Adrenal gland (tissue), 12 donors: ENCODE results near the gene CFAP69. TPM values are rescaled to one million over a fixed set of nuclear protein-coding genes. Genes with fewer than 3 reads are reported as not detected.

Experiments
- DNase-seq, 7 donors: peaks; one replicate each; pipeline ENCODE4 v3.0.0-alpha.2; 2019 to 2020
- H3K27ac ChIP-seq, 5 donors: fragments of 200-600 bp; sonication (generic) in 4 of 5; 1 replicate in 3 of 5; 2 replicates in 2 of 5; pipeline versions ENCODE4 v1.5.1 to v1.8.0; 2016 to 2020; ENCODE audit warnings: mild to moderate bottlenecking in 1 of 5
- H3K27me3 ChIP-seq: fragments of 200-600 bp; 2 replicates; pipeline ENCODE4 v1.8.0; 2021
- H3K36me3 ChIP-seq, 2 donors: fragments of 200-600 bp; replicated peaks in 1 of 2; 1 replicate in 1 of 2; 2 replicates in 1 of 2; pipeline versions ENCODE4 v1.5.1 to v1.8.0; 2018 to 2022
- H3K4me1 ChIP-seq, 2 donors: fragments of 200-600 bp; replicated peaks in 1 of 2; 1 replicate in 1 of 2; 2 replicates in 1 of 2; pipeline versions ENCODE4 v1.5.1 to v1.8.0; 2018 to 2021
- H3K4me3 ChIP-seq, 4 donors: fragments of 200-600 bp; sonication (generic) in 3 of 4; one replicate each; pipeline ENCODE4 v1.5.1; 2016 to 2018
- H3K9me3 ChIP-seq, 3 donors: fragments of 200-600 bp; sonication (generic) in 1 of 3; replicated peaks in 1 of 3; 1 replicate in 2 of 3; 2 replicates in 1 of 3; pipeline versions ENCODE4 v1.5.1 to v1.8.0; 2016 to 2021
- POLR2A ChIP-seq, 2 donors: fragments of 450-650 bp; IDR thresholded peaks; one replicate each; pipeline ENCODE4 v1.6.1; 2017; ENCODE audit warnings: antibody characterized with exemption in 2 of 2, mild to moderate bottlenecking in 2 of 2, moderate library complexity in 1 of 2
- WGBS, 4 donors: extraction: QIAGEN DNeasy Blood & Tissue Kit in 2 of 4; methylation state at CpG; one replicate each; pipeline versions ENCODE4 v1.1.5 to v1.1.7; 2013 to 2017; 5-methylcytosine and 5-hydroxymethylcytosine counted together
- intact Hi-C, 2 donors: fragments of 100-400 bp; cut with DNase I; formaldehyde crosslinking; loops; one replicate each; pipeline versions ENCODE4 v1.14.1 to v1.15.0; 2022 to 2023
- polyA plus RNA-seq, 3 donors: library from polyadenylated mRNA; stranded (reverse); fragments of 200-250 nt in 2 of 3; fragments of 350-450 nt in 1 of 3; fragmentation: Illumina TruSeq in 1 of 3; extraction: RNeasy Lipid Tissue Mini Kit (QIAGEN cat#74804) in 1 of 3; gene quantifications; one replicate each; pipeline ENCODE4 v1.2.3, GENCODE V29; 2013 to 2014
- total RNA-seq, 9 donors: library from RNA; depleted of rRNA in 4 of 9; stranded (reverse); fragments of >200 nt in 4 of 9; fragments of 120-200 nt in 1 of 9; fragmentation: NEBNext Ultra II Directional in 1 of 9; extraction: Animal tissue kit (Norgen Biotek cat#: 25700) in 1 of 9; gene quantifications; one replicate each; pipeline versions ENCODE4 v1.1.0 to v1.2.4, GENCODE V29; 2013 to 2023
- TF ChIP-seq, protein P1 (sequence below), 6 experiments: fragments of 450-650 bp in 4 of 6; fragments of 200-600 bp in 2 of 6; sonication (generic) in 1 of 6; IDR thresholded peaks; 1 replicate in 5 of 6; 2 replicates in 1 of 6; pipeline versions ENCODE4 v1.5.1 to v1.8.0; 2016 to 2021; ENCODE audit warnings: antibody characterized with exemption in 6 of 6, mild to moderate bottlenecking in 2 of 6, moderate library complexity in 1 of 6
- donor health status: healthy with polysubstance abuse.
- donor health status: Bipolar disorder and iron deficiency.
- donor health status: DM: yes; HTN: yes; CAD: no.
- donor health status: DM: no; HTN: no; CAD: no.
- donor health status: DM: no; HTN: no; CAD: no.
- donor health status: DM: yes; HTN: yes; CAD: no.

CFAP69 gene
- total and polyA plus RNA-seq, 12 donors = 0.42 to 10.2 (median 4.4) TPM

DNA sequence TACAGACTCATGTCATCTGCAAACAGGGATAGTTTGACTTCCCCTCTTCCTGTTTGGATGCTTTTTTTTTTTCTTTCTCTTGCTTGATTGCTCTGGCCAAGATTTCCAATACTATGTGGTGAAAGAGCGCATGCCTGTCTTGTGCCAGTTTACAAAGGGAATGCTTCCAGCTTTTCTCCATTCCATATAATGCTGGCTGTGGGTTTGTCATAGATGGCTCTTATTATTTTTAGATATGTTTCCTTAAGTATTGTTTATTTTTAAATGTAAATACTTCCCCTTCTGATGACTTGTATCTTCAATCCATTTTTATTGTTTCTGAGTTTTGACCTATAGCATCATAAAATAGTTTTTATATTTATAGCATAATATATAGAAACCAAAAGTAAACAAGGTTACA, 58.3 kb downstream of the CFAP69 start:
- no peak overlapping the region for H3K4me3 ChIP-seq
- TF ChIP-seq, protein P1, sequence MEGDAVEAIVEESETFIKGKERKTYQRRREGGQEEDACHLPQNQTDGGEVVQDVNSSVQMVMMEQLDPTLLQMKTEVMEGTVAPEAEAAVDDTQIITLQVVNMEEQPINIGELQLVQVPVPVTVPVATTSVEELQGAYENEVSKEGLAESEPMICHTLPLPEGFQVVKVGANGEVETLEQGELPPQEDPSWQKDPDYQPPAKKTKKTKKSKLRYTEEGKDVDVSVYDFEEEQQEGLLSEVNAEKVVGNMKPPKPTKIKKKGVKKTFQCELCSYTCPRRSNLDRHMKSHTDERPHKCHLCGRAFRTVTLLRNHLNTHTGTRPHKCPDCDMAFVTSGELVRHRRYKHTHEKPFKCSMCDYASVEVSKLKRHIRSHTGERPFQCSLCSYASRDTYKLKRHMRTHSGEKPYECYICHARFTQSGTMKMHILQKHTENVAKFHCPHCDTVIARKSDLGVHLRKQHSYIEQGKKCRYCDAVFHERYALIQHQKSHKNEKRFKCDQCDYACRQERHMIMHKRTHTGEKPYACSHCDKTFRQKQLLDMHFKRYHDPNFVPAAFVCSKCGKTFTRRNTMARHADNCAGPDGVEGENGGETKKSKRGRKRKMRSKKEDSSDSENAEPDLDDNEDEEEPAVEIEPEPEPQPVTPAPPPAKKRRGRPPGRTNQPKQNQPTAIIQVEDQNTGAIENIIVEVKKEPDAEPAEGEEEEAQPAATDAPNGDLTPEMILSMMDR (IDR thresholded peaks at IDR 0.05) = no peak
- no peak for TF ChIP-seq POLR2A (IDR thresholded peaks at IDR 0.05)
- H3K4me1 ChIP-seq = no peaks in the 10 kb centered on the region
- no peak overlapping the region for H3K27ac ChIP-seq
- intact Hi-C loops = no loop called here
- no peaks in the 10 kb centered on the region for H3K36me3 ChIP-seq
- WGBS, 4 donors = 96 to 100% (median 100%) methylated on average over 1 of the region's 1 CpG
- no peaks in the 10 kb centered on the region for H3K9me3 ChIP-seq
- H3K27me3 ChIP-seq = no peaks in the 10 kb centered on the region
- no peak for DNase-seq

DNA sequence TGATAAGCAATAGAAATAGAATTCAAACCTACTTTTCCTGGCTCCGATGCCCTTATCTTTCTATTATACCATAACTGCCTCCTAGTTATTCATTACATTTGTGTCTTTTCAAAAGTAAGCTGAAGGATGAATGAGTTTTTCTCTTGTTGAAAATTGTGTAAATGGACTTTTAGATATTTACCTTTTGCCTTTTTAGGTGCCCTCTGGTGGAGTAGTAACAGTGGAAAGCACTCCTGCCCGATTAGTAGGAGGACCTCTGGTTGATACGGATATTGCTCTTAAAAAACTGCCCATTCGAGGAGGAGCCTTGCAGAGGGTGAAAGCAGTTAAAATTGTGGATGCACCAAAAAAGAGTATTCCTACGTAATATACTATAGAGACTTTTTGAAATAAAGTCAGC, 64.9 kb downstream of the CFAP69 start:
- intact Hi-C loops = loop anchor here in 1 of 2 donors (10.0 kb wide), 1 partner anchor 125 kb away; no protein-coding TSS in a partner anchor
- no peak for DNase-seq
- 91 to 93% (median 92%) methylated on average over 5 of the region's 5 CpGs for WGBS, 4 donors
- H3K4me3 ChIP-seq = no peak overlapping the region
- H3K27ac ChIP-seq = no peak overlapping the region
- H3K36me3 ChIP-seq = no peaks in the 10 kb centered on the region
- H3K4me1 ChIP-seq = no peaks in the 10 kb centered on the region
- no peaks in the 10 kb centered on the region for H3K9me3 ChIP-seq
- H3K27me3 ChIP-seq = no peaks in the 10 kb centered on the region
- TF ChIP-seq, protein P1 (IDR thresholded peaks at IDR 0.05) = no peak
- no peak for TF ChIP-seq POLR2A (IDR thresholded peaks at IDR 0.05)

DNA sequence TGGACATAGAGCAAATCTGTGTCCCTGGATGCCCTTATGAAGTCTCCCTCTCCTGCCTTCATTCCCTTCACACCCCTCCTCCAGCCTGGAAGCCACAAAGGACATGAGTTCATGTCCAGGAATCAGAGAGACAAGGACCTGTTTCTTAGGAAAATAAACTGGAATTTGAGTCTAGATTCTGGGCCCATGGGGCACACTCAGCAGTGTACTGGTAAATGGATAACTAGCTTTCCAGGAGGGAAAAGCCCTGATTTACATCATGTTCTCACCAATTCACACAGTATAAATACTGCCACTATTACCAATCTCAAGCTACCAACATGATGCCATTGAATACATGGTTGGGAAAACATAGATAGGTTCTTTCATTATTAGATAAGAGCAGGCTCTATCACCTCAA, 66.2 kb downstream of the CFAP69 start:
- no peak overlapping the region for H3K27ac ChIP-seq
- H3K4me1 ChIP-seq = no peaks in the 10 kb centered on the region
- intact Hi-C loops = loop anchor here in 1 of 2 donors (10.0 kb wide), 1 partner anchor 124 kb away; no protein-coding TSS in a partner anchor
- no peaks in the 10 kb centered on the region for H3K9me3 ChIP-seq
- no peaks in the 10 kb centered on the region for H3K27me3 ChIP-seq
- no peaks in the 10 kb centered on the region for H3K36me3 ChIP-seq
- H3K4me3 ChIP-seq = no peak overlapping the region
- no peak for TF ChIP-seq POLR2A (IDR thresholded peaks at IDR 0.05)
- TF ChIP-seq, protein P1 (IDR thresholded peaks at IDR 0.05) = no peak
- no peak for DNase-seq

DNA sequence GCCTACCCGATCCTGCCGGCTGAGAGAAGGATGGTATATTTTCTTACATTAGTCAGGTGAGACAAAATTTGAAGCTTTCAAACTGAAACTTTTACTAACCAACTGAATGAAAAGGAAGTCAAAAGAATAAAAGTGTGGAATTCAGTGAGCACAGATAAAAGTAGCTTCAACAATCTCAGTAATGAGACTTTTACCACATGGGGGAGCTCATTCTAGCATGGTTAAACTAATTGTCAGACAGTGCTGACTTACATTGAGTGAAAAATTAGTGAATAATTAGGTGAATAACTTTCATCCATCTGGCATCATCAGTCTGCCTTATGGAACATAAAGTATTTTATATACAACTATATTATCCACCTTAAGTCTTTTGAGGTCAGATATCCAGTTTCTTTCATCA, 67.8 kb downstream of the CFAP69 start:
- 82 to 88% (median 87%) methylated on average over 2 of the region's 2 CpGs for WGBS, 4 donors

More for the DNA sequence above, 67.8 kb downstream of the CFAP69 start:
- DNase-seq = no peak
- H3K9me3 ChIP-seq = no peaks in the 10 kb centered on the region
- no peak overlapping the region for H3K27ac ChIP-seq
- TF ChIP-seq, protein P1 (IDR thresholded peaks at IDR 0.05) = peak in 1 of 6 experiments; percentile 23
- no peak for TF ChIP-seq POLR2A (IDR thresholded peaks at IDR 0.05)
- H3K4me3 ChIP-seq = no peak overlapping the region
- no peaks in the 10 kb centered on the region for H3K27me3 ChIP-seq
- H3K36me3 ChIP-seq = no peaks in the 10 kb centered on the region
- intact Hi-C loops = loop anchor here in 1 of 2 donors (10.0 kb wide), 1 partner anchor 122 kb away; no protein-coding TSS in a partner anchor
- H3K4me1 ChIP-seq = no peaks in the 10 kb centered on the region
